Adrenal gland (tissue), 5 donors: Measurements from ENCODE around the gene TRIM46.

Experiments used
- CTCF ChIP-seq, 6 experiments: fragments of 450-650 bp in 4 of 6; fragments of 200-600 bp in 2 of 6; sonication (generic) in 1 of 6; IDR thresholded peaks; 1 replicate in 5 of 6; 2 replicates in 1 of 6; pipeline versions ENCODE4 v1.5.1 to v1.8.0; 2016 to 2021; ENCODE audit warnings: antibody characterized with exemption in 6 of 6, mild to moderate bottlenecking in 2 of 6, moderate library complexity in 1 of 6
- POLR2A ChIP-seq, 2 donors: fragments of 450-650 bp; IDR thresholded peaks; one replicate each; pipeline ENCODE4 v1.6.1; 2017; ENCODE audit warnings: antibody characterized with exemption in 2 of 2, mild to moderate bottlenecking in 2 of 2, moderate library complexity in 1 of 2
- donor health status: DM: no; HTN: no; CAD: no.

GRCh38 chr1:155125511-155125945 is 48.1 kb upstream of the TRIM46 start:
- TF ChIP-seq CTCF (IDR thresholded peaks at IDR 0.05) = no peak
- TF ChIP-seq POLR2A (IDR thresholded peaks at IDR 0.05) = no peak
